Endodermal cell (in vitro differentiated cells): Measurements from ENCODE around the gene FAM236B. TPM values are rescaled to one million over a fixed set of nuclear protein-coding genes. Genes with fewer than 3 reads are reported as not detected.
"Not testable (repeated sequence)": the region's sequence is repeated elsewhere in the genome, so short reads cannot be mapped to it uniquely, and the experiment has no call there.

Source experiments
- DNase-seq: peaks from one replicate; pipeline ENCODE4 v3.0.0-alpha.2; 2017
- H3K27ac ChIP-seq: 2 replicates; pipeline ENCODE4 v1.5.1; 2013; ENCODE audit warnings: mild to moderate bottlenecking, low read depth, low read length, moderate library complexity
- H3K27me3 ChIP-seq: 2 replicates; pipeline ENCODE4 v1.6.1; 2013; ENCODE audit warnings: mild to moderate bottlenecking, low read length, moderate library complexity; ENCODE audit not compliant: insufficient read depth, control insufficient read depth, poor library complexity, severe bottlenecking
- H3K36me3 ChIP-seq: 2 replicates; pipeline ENCODE4 v1.7.0; 2013; ENCODE audit warnings: mild to moderate bottlenecking, low read length, moderate library complexity; ENCODE audit not compliant: control insufficient read depth, insufficient read depth
- H3K4me1 ChIP-seq: one replicate; pipeline ENCODE4 v1.7.0; 2013; ENCODE audit warnings: low read length; ENCODE audit not compliant: control insufficient read depth, insufficient read depth
- H3K4me3 ChIP-seq: 2 replicates; pipeline ENCODE4 v1.5.1; 2013; ENCODE audit warnings: mild to moderate bottlenecking, low read length, moderate library complexity
- H3K9ac ChIP-seq: 2 replicates; pipeline ENCODE4 v1.6.1; 2013; ENCODE audit warnings: mild to moderate bottlenecking, low read length, moderate library complexity; ENCODE audit not compliant: poor library complexity, severe bottlenecking; ENCODE audit errors: extremely low read depth
- H3K9me3 ChIP-seq: 2 replicates; pipeline ENCODE4 v1.6.1; 2013; ENCODE audit warnings: mild to moderate bottlenecking, low read length, moderate library complexity; ENCODE audit not compliant: control insufficient read depth
- H3K27ac Mint-ChIP-seq: 2 replicates; pipeline ENCODE4 v1.8.0; 2020; ENCODE audit warnings: mixed read lengths
- H3K27me3 Mint-ChIP-seq: 2 replicates; pipeline ENCODE4 v1.8.0; 2021; ENCODE audit warnings: mild to moderate bottlenecking, mixed read lengths; ENCODE audit not compliant: insufficient read depth
- H3K36me3 Mint-ChIP-seq: 2 replicates; pipeline ENCODE4 v1.8.0; 2020; ENCODE audit warnings: low read depth, mixed read lengths
- H3K4me1 Mint-ChIP-seq: 2 replicates; pipeline ENCODE4 v1.8.0; 2020; ENCODE audit warnings: mixed read lengths
- H3K4me3 Mint-ChIP-seq: 2 replicates; pipeline ENCODE4 v1.8.0; 2020; ENCODE audit warnings: mild to moderate bottlenecking, moderate library complexity, mixed read lengths
- H3K9me3 Mint-ChIP-seq: 2 replicates; pipeline ENCODE4 v1.8.0; 2020; ENCODE audit warnings: mild to moderate bottlenecking, mixed read lengths
- CTCF ChIP-seq: fragments of 200-600 bp; sonication (generic); conservative IDR thresholded peaks from 2 replicates; pipeline ENCODE4 v1.5.0; 2021; ENCODE audit warnings: antibody characterized with exemption, mild to moderate bottlenecking
- WGBS, 2 experiments: methylation state at CpG; one replicate each; pipeline versions ENCODE4 v1.1.5 to v1.1.7; 2013; ENCODE audit warnings: missing lambda C conversion rate in 2 of 2, mixed read lengths in 1 of 2; ENCODE audit not compliant: insufficient coverage in 1 of 2, insufficient read length in 1 of 2; 5-methylcytosine and 5-hydroxymethylcytosine counted together
- total RNA-seq, 2 donors: library from RNA; stranded (reverse); fragmentation: NEBNext Ultra II Directional in 1 of 2; extraction: Animal tissue kit (Norgen Biotek cat#: 25700) in 1 of 2; gene quantifications; 2 replicates in 1 of 2; 3 replicates in 1 of 2; pipeline ENCODE4 v1.2.1, GENCODE V29; 2021

FAM236B gene
- total RNA-seq, 2 donors from 2014 or later: not detected

- H3K4me3 ChIP-seq: no peak overlapping the region
- no peaks in the 10 kb centered on the region for H3K4me1 Mint-ChIP-seq
- DNase-seq: no peak
- no peak for TF ChIP-seq CTCF
- no peak overlapping the region for H3K27ac Mint-ChIP-seq
- H3K27me3 ChIP-seq: no peaks in the 10 kb centered on the region
- no peaks in the 10 kb centered on the region for H3K9me3 ChIP-seq
- peaks cover 57% of the 10 kb centered on the region for H3K9me3 Mint-ChIP-seq
- H3K36me3 ChIP-seq: no peaks in the 10 kb centered on the region
- H3K27me3 Mint-ChIP-seq: no peaks in the 10 kb centered on the region
- H3K27ac ChIP-seq: no peak overlapping the region
- WGBS, 2 experiments: 100% methylated on average over 1 of the region's 1 CpG; no CpG with 5 or more reads in 1 of the 2 experiments
- H3K36me3 Mint-ChIP-seq: no peaks in the 10 kb centered on the region
- no peak overlapping the region for H3K4me3 Mint-ChIP-seq
- no peak overlapping the region for H3K9ac ChIP-seq
- no peaks in the 10 kb centered on the region for H3K4me1 ChIP-seq
These were observed 46.9 kb downstream of the FAM236B start for GRCh38 chrX:72735561-72735960.

- H3K36me3 Mint-ChIP-seq, H3K27ac ChIP-seq, H3K4me1 Mint-ChIP-seq, H3K4me3 ChIP-seq, H3K4me3 Mint-ChIP-seq, H3K27me3 Mint-ChIP-seq, H3K4me1 ChIP-seq, H3K9ac ChIP-seq, H3K9me3 ChIP-seq, H3K27me3 ChIP-seq, H3K36me3 ChIP-seq: not testable (repeated sequence)
- peak; percentile 44 for DNase-seq
- Mint-ChIP-seq H3K27ac (peak overlapping the region; percentile 86), H3K9me3 (peaks cover 56% of the 10 kb centered on the region)
- WGBS, 2 experiments: 65% methylated on average over 8 of the region's 8 CpGs; no CpG with 5 or more reads in 1 of the 2 experiments
These were observed 48.8 kb downstream of the FAM236B start for GRCh38 chrX:72733636-72734035.

Other genes starting within 250 kb of the FAM236B start
- 10 to 100 TPM; 33.3 to 33.9 TPM for gene HDAC8, start 209.8 kb downstream of the FAM236B start, total RNA-seq
- 10 to 100 TPM in 1 of 2 donors, 1 to 10 TPM in 1; 6.7 to 10.2 TPM for gene PHKA1, start 68.4 kb downstream of the FAM236B start, total RNA-seq
- 1 to 10 TPM in 1 of 2 donors, not detected in 1; 2.4 TPM for gene DMRTC1B, start 5.8 kb downstream of the FAM236B start, total RNA-seq
- gene FAM236D, start 25.6 kb upstream of the FAM236B start, total RNA-seq: not detected
- gene FAM236C, start 130.0 kb upstream of the FAM236B start, total RNA-seq: not detected
- not detected for gene FAM236A, start 155.5 kb upstream of the FAM236B start, total RNA-seq
- not detected for gene DMRTC1, start 161.2 kb upstream of the FAM236B start, total RNA-seq
- gene PABPC1L2B, start 220.3 kb upstream of the FAM236B start, total RNA-seq: under 1 TPM in 1 of 2 donors, not detected in 1; 0.15 TPM